ENCODE measurements around the gene SLC11A1. TPM values are rescaled to one million over a fixed set of nuclear protein-coding genes. Genes with fewer than 3 reads are reported as not detected.

The SLC11A1 gene
- total RNA-seq, 4 donors from 2014 or later: 2.2 to 4.6 (median 3.5) TPM

DNA sequence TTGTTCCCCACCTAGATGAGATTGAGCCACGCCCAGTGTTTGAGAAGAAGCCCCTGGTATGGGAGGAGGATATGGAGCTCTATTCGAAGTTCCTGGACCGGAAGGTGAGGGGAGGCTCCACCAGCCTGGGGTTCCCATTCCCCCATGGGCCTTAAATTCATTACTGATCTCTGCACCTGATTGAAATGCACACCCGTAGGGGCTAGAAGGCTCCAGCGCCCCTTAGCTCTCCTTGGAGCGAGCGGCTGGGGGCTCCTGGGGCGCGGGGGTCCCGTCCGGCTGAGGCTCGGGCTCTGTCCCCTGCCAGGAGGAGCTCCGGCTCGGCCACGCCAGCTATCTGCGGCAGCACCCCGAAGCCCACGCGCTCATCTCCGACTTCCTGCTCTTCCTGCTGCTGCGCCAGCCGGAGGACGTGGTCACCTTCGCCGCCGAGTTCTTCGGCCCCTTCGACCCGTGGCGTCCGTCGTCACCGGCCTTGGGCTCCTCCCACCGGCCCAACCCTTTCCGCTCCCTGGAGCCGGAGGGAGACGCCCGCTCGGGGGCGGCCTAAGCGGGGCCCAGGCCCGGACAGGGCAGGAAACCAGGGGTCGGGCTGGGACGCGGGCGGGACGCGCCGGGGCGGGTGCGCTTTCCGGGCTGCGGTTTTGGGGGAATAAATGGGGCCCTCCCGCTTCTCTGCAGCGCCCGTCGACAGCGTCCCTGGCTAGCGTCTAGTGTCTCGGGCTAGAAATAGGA is 14.5 kb upstream of the SLC11A1 start:
- WGBS, 2 donors: 5 to 7% methylated on average over 29 to 49 of the region's 60 CpGs
- peak; percentile 82 to 98 for DNase-seq (ENCODE audit: low spot score in 2 of 2)
- TF ChIP-seq, protein P1, sequence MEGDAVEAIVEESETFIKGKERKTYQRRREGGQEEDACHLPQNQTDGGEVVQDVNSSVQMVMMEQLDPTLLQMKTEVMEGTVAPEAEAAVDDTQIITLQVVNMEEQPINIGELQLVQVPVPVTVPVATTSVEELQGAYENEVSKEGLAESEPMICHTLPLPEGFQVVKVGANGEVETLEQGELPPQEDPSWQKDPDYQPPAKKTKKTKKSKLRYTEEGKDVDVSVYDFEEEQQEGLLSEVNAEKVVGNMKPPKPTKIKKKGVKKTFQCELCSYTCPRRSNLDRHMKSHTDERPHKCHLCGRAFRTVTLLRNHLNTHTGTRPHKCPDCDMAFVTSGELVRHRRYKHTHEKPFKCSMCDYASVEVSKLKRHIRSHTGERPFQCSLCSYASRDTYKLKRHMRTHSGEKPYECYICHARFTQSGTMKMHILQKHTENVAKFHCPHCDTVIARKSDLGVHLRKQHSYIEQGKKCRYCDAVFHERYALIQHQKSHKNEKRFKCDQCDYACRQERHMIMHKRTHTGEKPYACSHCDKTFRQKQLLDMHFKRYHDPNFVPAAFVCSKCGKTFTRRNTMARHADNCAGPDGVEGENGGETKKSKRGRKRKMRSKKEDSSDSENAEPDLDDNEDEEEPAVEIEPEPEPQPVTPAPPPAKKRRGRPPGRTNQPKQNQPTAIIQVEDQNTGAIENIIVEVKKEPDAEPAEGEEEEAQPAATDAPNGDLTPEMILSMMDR (IDR thresholded peaks at IDR 0.05): no peak
- peak in 1 of 2 donors; percentile 51 for TF ChIP-seq POLR2A (IDR thresholded peaks at IDR 0.05)
- intact Hi-C loops (cut with DNase I; ENCODE audit: low total_unique reads): no loop called here
- H3K4me3 ChIP-seq (ENCODE audit: low read depth, poor library complexity, severe bottlenecking): peak overlapping the region; percentile 28

DNA sequence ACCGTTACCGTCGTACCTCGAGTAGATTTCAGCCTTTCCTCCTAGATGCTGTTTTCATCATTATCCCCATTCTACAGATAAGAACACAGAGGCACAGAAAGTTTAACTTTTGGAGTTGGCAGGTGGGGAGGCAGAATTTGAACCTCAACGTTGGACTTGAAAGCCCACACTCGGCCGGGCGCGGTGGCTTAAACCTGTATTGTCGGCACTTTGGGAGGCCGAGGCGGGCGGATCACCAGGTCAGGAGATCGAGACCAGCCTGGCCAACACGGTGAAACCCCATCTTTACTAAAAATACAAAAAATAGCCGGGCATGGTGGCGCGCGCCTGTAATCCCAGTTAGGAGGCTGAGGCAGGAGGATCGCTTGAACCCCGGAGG is 13.9 kb upstream of the SLC11A1 start:
- TF ChIP-seq, protein P1 (IDR thresholded peaks at IDR 0.05): no peak
- TF ChIP-seq POLR2A (IDR thresholded peaks at IDR 0.05): no peak
- intact Hi-C loops (cut with DNase I; ENCODE audit: low total_unique reads): no loop called here
- DNase-seq (ENCODE audit: low spot score in 2 of 2): no peak
- WGBS, 2 donors: 58 to 62% methylated on average over 21 of the region's 21 CpGs
- peak overlapping the region; percentile 28 for H3K4me3 ChIP-seq (ENCODE audit: low read depth, poor library complexity, severe bottlenecking)

DNA sequence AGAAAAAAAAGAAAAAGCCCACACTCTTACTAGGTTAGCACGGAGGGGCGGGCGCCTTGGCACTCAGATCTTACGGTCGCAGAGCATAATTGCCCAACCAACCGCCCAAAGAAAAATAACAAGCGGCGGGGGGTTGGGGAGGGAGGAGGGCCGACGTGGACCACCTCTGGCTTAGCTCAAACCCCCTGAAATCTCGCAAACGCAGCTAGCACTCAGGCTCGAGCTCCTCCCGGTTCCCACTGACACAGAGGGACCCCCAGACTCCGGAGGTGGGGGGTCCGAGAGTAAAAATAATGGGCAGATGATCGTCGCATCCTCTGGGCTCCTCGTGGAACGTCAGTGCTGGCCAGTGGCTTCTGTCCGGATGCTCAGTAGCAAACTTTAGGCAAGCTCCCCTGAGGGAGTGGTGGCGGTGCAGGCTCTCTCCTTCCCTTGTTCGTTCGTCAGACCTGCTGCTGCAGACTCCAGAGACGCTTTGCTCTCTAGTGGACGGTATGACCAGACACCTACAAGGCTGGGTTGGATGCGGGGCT is 13.4 kb upstream of the SLC11A1 start:
- DNase-seq (ENCODE audit: low spot score in 2 of 2): no peak
- WGBS, 2 donors: 43 to 48% methylated on average over 26 to 27 of the region's 27 CpGs
- intact Hi-C loops (cut with DNase I; ENCODE audit: low total_unique reads): no loop called here
- TF ChIP-seq POLR2A (IDR thresholded peaks at IDR 0.05): no peak
- TF ChIP-seq, protein P1 (IDR thresholded peaks at IDR 0.05): no peak
- no peak overlapping the region for H3K4me3 ChIP-seq (ENCODE audit: low read depth, poor library complexity, severe bottlenecking)

DNA sequence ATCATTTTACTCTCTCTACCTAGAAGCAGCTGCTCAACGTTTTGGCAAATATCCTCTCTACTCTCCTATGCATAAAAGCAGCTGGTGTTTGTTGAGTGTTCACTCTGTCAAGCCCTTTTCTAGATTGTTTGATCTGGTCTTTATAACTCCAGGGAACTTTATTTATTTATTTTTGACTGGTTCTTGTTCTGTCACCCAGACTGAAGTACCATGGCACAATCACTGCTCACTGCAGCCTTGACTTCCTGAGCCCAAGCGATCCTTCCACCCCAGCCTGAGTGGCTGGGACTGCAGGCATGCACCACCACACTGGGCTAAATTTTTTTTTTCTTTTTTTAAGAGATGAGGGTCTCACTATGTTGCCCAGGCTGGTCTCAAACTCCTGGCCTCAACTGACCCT is 12.7 kb upstream of the SLC11A1 start:
- DNase-seq (ENCODE audit: low spot score in 2 of 2): no peak
- H3K4me3 ChIP-seq (ENCODE audit: low read depth, poor library complexity, severe bottlenecking): no peak overlapping the region
- TF ChIP-seq, protein P1 (IDR thresholded peaks at IDR 0.05): no peak
- no peak for TF ChIP-seq POLR2A (IDR thresholded peaks at IDR 0.05)
- 47 to 58% methylated on average over 2 of the region's 2 CpGs for WGBS, 2 donors
- intact Hi-C loops (cut with DNase I; ENCODE audit: low total_unique reads): no loop called here

DNA sequence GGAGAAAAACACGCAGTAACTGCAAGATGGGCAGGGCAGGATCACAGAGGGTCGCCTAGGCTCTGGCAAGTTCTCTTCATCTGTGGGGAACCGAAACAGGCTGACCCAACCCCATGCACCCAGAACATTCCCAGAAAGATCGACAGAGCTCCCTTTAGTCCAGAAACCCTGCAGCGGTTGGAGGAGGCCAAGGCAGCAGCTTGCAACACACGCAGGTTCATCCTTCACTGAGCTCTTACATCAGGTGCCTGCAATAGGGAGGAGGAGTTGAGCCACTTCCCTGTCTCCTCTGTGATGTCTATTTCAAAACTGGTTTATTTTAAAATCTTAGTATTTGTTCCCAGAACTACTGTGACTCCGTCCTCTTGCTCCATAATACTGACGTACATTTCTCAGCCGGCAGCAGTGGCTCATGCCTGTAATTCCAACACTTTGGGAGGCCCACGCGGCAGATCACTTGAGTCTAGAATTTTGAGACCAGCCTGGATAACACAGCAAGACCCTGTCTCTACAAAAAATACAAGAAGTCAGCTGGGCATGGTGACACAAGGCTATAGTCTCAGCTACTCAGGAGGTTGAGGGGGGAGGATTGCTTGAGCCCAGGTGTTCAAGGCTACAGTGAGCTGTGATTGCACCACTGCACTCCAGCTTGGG is 11.5 kb upstream of the SLC11A1 start:
- TF ChIP-seq POLR2A (IDR thresholded peaks at IDR 0.05): no peak
- peak in 1 of 2 donors; percentile 91 for DNase-seq (ENCODE audit: low spot score in 2 of 2)
- H3K4me3 ChIP-seq (ENCODE audit: low read depth, poor library complexity, severe bottlenecking): no peak overlapping the region
- 62 to 69% methylated on average over 11 of the region's 11 CpGs for WGBS, 2 donors
- intact Hi-C loops (cut with DNase I; ENCODE audit: low total_unique reads): no loop called here

DNA sequence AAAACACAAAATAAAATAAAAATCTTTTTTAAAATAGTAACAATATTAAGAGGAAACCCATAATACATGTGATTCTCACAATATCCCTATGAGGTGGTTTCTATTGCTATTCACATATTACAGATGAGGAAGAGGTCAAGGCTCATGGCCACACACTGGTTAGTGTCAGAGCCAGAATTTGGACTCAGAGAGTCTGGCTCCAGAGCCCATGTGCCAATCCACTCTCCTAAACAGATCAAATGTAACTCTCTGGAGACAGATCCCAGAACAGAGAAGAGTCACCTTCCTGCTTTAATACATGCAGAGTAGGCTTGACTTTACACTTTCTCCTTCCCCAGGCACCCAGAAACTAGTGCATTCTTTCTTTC is 10.1 kb upstream of the SLC11A1 start:
- no peak for DNase-seq (ENCODE audit: low spot score in 2 of 2)
- TF ChIP-seq, protein P1 (IDR thresholded peaks at IDR 0.05): no peak
- TF ChIP-seq POLR2A (IDR thresholded peaks at IDR 0.05): no peak
- intact Hi-C loops (cut with DNase I; ENCODE audit: low total_unique reads): no loop called here
- H3K4me3 ChIP-seq (ENCODE audit: low read depth, poor library complexity, severe bottlenecking): no peak overlapping the region

All from lower leg skin (tissue), 4 donors.